ENCODE data around the gene TRMT2A. TPM values are rescaled to one million over a fixed set of nuclear protein-coding genes. Genes with fewer than 3 reads are reported as not detected.

Gene TRMT2A
- total RNA-seq, 1 experiment from 2014 or later, result 68.1 TPM

GRCh38 chr22:20080445-20080775 lies 36.6 kb downstream of the TRMT2A start:
- ChIA-PET POLR2A (ENCODE audit: low non-redundant PET) (no interaction called here), CTCF (no interaction called here)
- no peak for TF ChIP-seq EZH2 (IDR thresholded peaks at IDR 0.05; ENCODE audit: borderline replicate concordance, low read depth, low read length, poor library complexity, severe bottlenecking)
- TF ChIP-seq, protein P1, sequence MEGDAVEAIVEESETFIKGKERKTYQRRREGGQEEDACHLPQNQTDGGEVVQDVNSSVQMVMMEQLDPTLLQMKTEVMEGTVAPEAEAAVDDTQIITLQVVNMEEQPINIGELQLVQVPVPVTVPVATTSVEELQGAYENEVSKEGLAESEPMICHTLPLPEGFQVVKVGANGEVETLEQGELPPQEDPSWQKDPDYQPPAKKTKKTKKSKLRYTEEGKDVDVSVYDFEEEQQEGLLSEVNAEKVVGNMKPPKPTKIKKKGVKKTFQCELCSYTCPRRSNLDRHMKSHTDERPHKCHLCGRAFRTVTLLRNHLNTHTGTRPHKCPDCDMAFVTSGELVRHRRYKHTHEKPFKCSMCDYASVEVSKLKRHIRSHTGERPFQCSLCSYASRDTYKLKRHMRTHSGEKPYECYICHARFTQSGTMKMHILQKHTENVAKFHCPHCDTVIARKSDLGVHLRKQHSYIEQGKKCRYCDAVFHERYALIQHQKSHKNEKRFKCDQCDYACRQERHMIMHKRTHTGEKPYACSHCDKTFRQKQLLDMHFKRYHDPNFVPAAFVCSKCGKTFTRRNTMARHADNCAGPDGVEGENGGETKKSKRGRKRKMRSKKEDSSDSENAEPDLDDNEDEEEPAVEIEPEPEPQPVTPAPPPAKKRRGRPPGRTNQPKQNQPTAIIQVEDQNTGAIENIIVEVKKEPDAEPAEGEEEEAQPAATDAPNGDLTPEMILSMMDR (conservative IDR thresholded peaks at IDR 0.05; ENCODE audit: low read depth, low read length), result no peak
- Histone ChIP-seq H3K36me3 (ENCODE audit: insufficient read depth, low read length, poor library complexity, severe bottlenecking) (peaks cover 11% of the 10 kb centered on the region), H3K27me3 (replicated peaks; ENCODE audit: insufficient read depth, low read depth, low read length, poor library complexity) (no peaks in the 10 kb centered on the region), H3K27ac (ENCODE audit: low read depth, low read length, poor library complexity, severe bottlenecking) (peak overlapping the region; percentile 89), H3K4me3 (ENCODE audit: low read depth, low read length, poor library complexity, severe bottlenecking) (peak overlapping the region; percentile 77), H3K9me3 (ENCODE audit: low read depth, low read length, poor library complexity, severe bottlenecking) (no peaks in the 10 kb centered on the region), H3K4me1 (ENCODE audit: insufficient read depth, low read length, poor library complexity, severe bottlenecking) (no peaks in the 10 kb centered on the region)
- BruUV-seq (replicated peaks), result no TSS peak
- DNase-seq (ENCODE audit: low spot score), result peak; percentile 71
- intact Hi-C loops (cut with micrococcal nuclease; ENCODE audit: unreplicated experiment), result loop anchor here (10.0 kb wide), 1 partner anchor 106 kb away; no protein-coding TSS in a partner anchor

GRCh38 chr22:20079745-20080444 lies 37.1 kb downstream of the TRMT2A start, which contains the start of gene DGCR8:
TSS of gene DGCR8 (plus strand) at chr22:20080241. CDS start at chr22:20085964, 5,723 bp downstream.
- POLR2A ChIA-PET (ENCODE audit: low non-redundant PET), result no interaction called here

GRCh38 chr22:20076627-20077172 lies 40.3 kb downstream of the TRMT2A start:
- Histone ChIP-seq H3K27ac (ENCODE audit: low read depth, low read length, poor library complexity, severe bottlenecking) (no peak overlapping the region), H3K9me3 (ENCODE audit: low read depth, low read length, poor library complexity, severe bottlenecking) (no peaks in the 10 kb centered on the region), H3K4me1 (ENCODE audit: insufficient read depth, low read length, poor library complexity, severe bottlenecking) (no peaks in the 10 kb centered on the region), H3K27me3 (replicated peaks; ENCODE audit: insufficient read depth, low read depth, low read length, poor library complexity) (no peaks in the 10 kb centered on the region), H3K36me3 (ENCODE audit: insufficient read depth, low read length, poor library complexity, severe bottlenecking) (peaks cover 1% of the 10 kb centered on the region), H3K4me3 (ENCODE audit: low read depth, low read length, poor library complexity, severe bottlenecking) (no peak overlapping the region)
- no TSS peak for BruUV-seq (replicated peaks)
- TF ChIP-seq, protein P1 (conservative IDR thresholded peaks at IDR 0.05; ENCODE audit: low read depth, low read length), result no peak
- no peak for TF ChIP-seq EZH2 (IDR thresholded peaks at IDR 0.05; ENCODE audit: borderline replicate concordance, low read depth, low read length, poor library complexity, severe bottlenecking)
- no peak for DNase-seq (ENCODE audit: low spot score)
- intact Hi-C loops (cut with micrococcal nuclease; ENCODE audit: unreplicated experiment), result no loop called here
- ChIA-PET CTCF (no interaction called here), POLR2A (ENCODE audit: low non-redundant PET) (interaction anchor here (0.6 kb wide), 1 partner anchor 771 kb away, joined by 7 read pairs; no protein-coding TSS in a partner anchor)

More at GRCh38 chr22:20079745-20080444, 37.1 kb downstream of the TRMT2A start, which contains the start of gene DGCR8:
- no peak for TF ChIP-seq EZH2 (IDR thresholded peaks at IDR 0.05; ENCODE audit: borderline replicate concordance, low read depth, low read length, poor library complexity, severe bottlenecking)
- TF ChIP-seq, protein P1 (conservative IDR thresholded peaks at IDR 0.05; ENCODE audit: low read depth, low read length), result no peak
- CTCF ChIA-PET, result interaction anchor here (0.9 kb wide), 1 partner anchor 37 kb away, joined by 5 read pairs; the partner anchor contains the start of gene TRMT2A
- Histone ChIP-seq H3K4me3 (ENCODE audit: low read depth, low read length, poor library complexity, severe bottlenecking) (peak within 1 kb of the TSS; percentile 77), H3K27me3 (replicated peaks; ENCODE audit: insufficient read depth, low read depth, low read length, poor library complexity) (no peaks in the 10 kb centered on the region), H3K9me3 (ENCODE audit: low read depth, low read length, poor library complexity, severe bottlenecking) (no peaks in the 10 kb centered on the region), H3K36me3 (ENCODE audit: insufficient read depth, low read length, poor library complexity, severe bottlenecking) (peaks cover 7% of the 10 kb centered on the region), H3K27ac (ENCODE audit: low read depth, low read length, poor library complexity, severe bottlenecking) (peak within 1 kb of the TSS; percentile 89), H3K4me1 (ENCODE audit: insufficient read depth, low read length, poor library complexity, severe bottlenecking) (no peaks in the 10 kb centered on the region)
- BruUV-seq (replicated peaks), result no TSS peak
- intact Hi-C loops (cut with micrococcal nuclease; ENCODE audit: unreplicated experiment), result loop anchor here (10.0 kb wide), 1 partner anchor 105 kb away; no protein-coding TSS in a partner anchor
- DNase-seq (ENCODE audit: low spot score), result peak; percentile 96
